HepG2 (cell line): ENCODE results near the gene NABP1.

Experiments used
- CBX2 ChIP-seq, 2 experiments: fragments of 200-600 bp in 1 of 2; sonication (generic); formaldehyde crosslinking in 1 of 2; IDR thresholded peaks; 2 replicates each; pipeline versions ENCODE4 v1.7.0 to v1.8.1; 2018 to 2022; ENCODE audit warnings: low read depth in 2 of 2, low read length in 1 of 2, mild to moderate bottlenecking in 1 of 2, missing genetic modification reagents in 1 of 2
- DMAP1 ChIP-seq: IDR thresholded peaks from 2 replicates; pipeline ENCODE4 v1.6.1; 2016
- MLX ChIP-seq: IDR thresholded peaks from 2 replicates; pipeline ENCODE4 v1.6.1; 2016
- POLR2AphosphoS5 ChIP-seq: IDR thresholded peaks from 2 replicates; pipeline ENCODE4 v1.6.1; 2012; ENCODE audit warnings: low read depth, low read length
- U2AF2 ChIP-seq: fragments of 200-400 bp; formaldehyde crosslinking; IDR thresholded peaks from 2 replicates; pipeline ENCODE4 v1.6.1; 2017; ENCODE audit warnings: low read depth, mild to moderate bottlenecking, low read length

GRCh38 chr2:191691016-191691735, 13.2 kb downstream of the NABP1 start:
- no peak for TF ChIP-seq U2AF2
- no peak for TF ChIP-seq CBX2 (IDR thresholded peaks at IDR 0.05; ENCODE audit: low read depth, low read length)
- TF ChIP-seq CBX2 (CRISPR knock-in tag; IDR thresholded peaks at IDR 0.05; ENCODE audit: low read depth), result no peak
- TF ChIP-seq DMAP1 (CRISPR knock-in tag), result no peak
- no peak for TF ChIP-seq MLX (CRISPR knock-in tag)
- TF ChIP-seq POLR2AphosphoS5, result 0 out of 2 replicates have a peak, but pooled peaks have one; percentile 7
